Endodermal cell (in vitro differentiated cells): Measurements from ENCODE around the gene ZNF750. TPM values are rescaled to one million over a fixed set of nuclear protein-coding genes. Genes with fewer than 3 reads are reported as not detected.

Experiments
- DNase-seq: peaks from one replicate; pipeline ENCODE4 v3.0.0-alpha.2; 2017
- H3K27ac ChIP-seq: 2 replicates; pipeline ENCODE4 v1.5.1; 2013; ENCODE audit warnings: mild to moderate bottlenecking, low read depth, low read length, moderate library complexity
- H3K27me3 ChIP-seq: 2 replicates; pipeline ENCODE4 v1.6.1; 2013; ENCODE audit warnings: mild to moderate bottlenecking, low read length, moderate library complexity; ENCODE audit not compliant: insufficient read depth, control insufficient read depth, poor library complexity, severe bottlenecking
- H3K36me3 ChIP-seq: 2 replicates; pipeline ENCODE4 v1.7.0; 2013; ENCODE audit warnings: mild to moderate bottlenecking, low read length, moderate library complexity; ENCODE audit not compliant: control insufficient read depth, insufficient read depth
- H3K4me1 ChIP-seq: one replicate; pipeline ENCODE4 v1.7.0; 2013; ENCODE audit warnings: low read length; ENCODE audit not compliant: control insufficient read depth, insufficient read depth
- H3K4me3 ChIP-seq: 2 replicates; pipeline ENCODE4 v1.5.1; 2013; ENCODE audit warnings: mild to moderate bottlenecking, low read length, moderate library complexity
- H3K9ac ChIP-seq: 2 replicates; pipeline ENCODE4 v1.6.1; 2013; ENCODE audit warnings: mild to moderate bottlenecking, low read length, moderate library complexity; ENCODE audit not compliant: poor library complexity, severe bottlenecking; ENCODE audit errors: extremely low read depth
- H3K9me3 ChIP-seq: 2 replicates; pipeline ENCODE4 v1.6.1; 2013; ENCODE audit warnings: mild to moderate bottlenecking, low read length, moderate library complexity; ENCODE audit not compliant: control insufficient read depth
- H3K27ac Mint-ChIP-seq: 2 replicates; pipeline ENCODE4 v1.8.0; 2020; ENCODE audit warnings: mixed read lengths
- H3K27me3 Mint-ChIP-seq: 2 replicates; pipeline ENCODE4 v1.8.0; 2021; ENCODE audit warnings: mild to moderate bottlenecking, mixed read lengths; ENCODE audit not compliant: insufficient read depth
- H3K36me3 Mint-ChIP-seq: 2 replicates; pipeline ENCODE4 v1.8.0; 2020; ENCODE audit warnings: low read depth, mixed read lengths
- H3K4me1 Mint-ChIP-seq: 2 replicates; pipeline ENCODE4 v1.8.0; 2020; ENCODE audit warnings: mixed read lengths
- H3K4me3 Mint-ChIP-seq: 2 replicates; pipeline ENCODE4 v1.8.0; 2020; ENCODE audit warnings: mild to moderate bottlenecking, moderate library complexity, mixed read lengths
- H3K9me3 Mint-ChIP-seq: 2 replicates; pipeline ENCODE4 v1.8.0; 2020; ENCODE audit warnings: mild to moderate bottlenecking, mixed read lengths
- CTCF ChIP-seq: fragments of 200-600 bp; sonication (generic); conservative IDR thresholded peaks from 2 replicates; pipeline ENCODE4 v1.5.0; 2021; ENCODE audit warnings: antibody characterized with exemption, mild to moderate bottlenecking
- WGBS, 2 experiments: methylation state at CpG; one replicate each; pipeline versions ENCODE4 v1.1.5 to v1.1.7; 2013; ENCODE audit warnings: missing lambda C conversion rate in 2 of 2, mixed read lengths in 1 of 2; ENCODE audit not compliant: insufficient coverage in 1 of 2, insufficient read length in 1 of 2; 5-methylcytosine and 5-hydroxymethylcytosine counted together
- total RNA-seq, 2 donors: library from RNA; stranded (reverse); fragmentation: NEBNext Ultra II Directional in 1 of 2; extraction: Animal tissue kit (Norgen Biotek cat#: 25700) in 1 of 2; gene quantifications; 2 replicates in 1 of 2; 3 replicates in 1 of 2; pipeline ENCODE4 v1.2.1, GENCODE V29; 2021

ZNF750 gene
- total RNA-seq, 2 donors from 2014 or later: not detected

DNA sequence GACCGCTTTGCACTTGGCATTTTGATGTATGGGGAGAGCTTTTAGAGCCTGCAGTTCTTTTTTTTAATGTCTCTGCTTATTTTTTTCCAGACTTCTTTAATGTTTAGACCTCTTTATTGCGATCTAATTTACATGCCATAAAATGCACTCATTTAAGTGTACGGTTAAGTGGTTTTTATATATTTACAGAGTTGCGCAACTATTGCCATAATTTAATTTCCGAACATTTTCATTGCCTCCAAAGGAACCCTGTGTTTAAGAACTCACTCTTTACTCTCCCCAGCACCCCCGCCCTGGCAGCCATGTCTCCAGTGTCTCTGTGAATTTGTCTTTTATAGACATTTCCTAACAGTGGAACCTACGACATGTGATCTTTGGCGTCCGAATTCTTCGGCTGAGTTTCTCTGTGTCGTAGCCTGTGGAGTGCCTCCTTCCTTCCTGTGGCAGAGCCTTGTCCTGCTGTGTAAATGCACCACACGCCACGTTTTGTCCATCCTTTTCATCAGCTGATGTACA lies 24.0 kb downstream of the ZNF750 start:
- no peak overlapping the region for H3K9ac ChIP-seq
- WGBS, 2 experiments: 94 to 96% methylated on average over 13 of the region's 13 CpGs
- no peaks in the 10 kb centered on the region for H3K4me1 ChIP-seq
- no peak overlapping the region for H3K4me3 Mint-ChIP-seq
- H3K27me3 Mint-ChIP-seq: no peaks in the 10 kb centered on the region
- no peak overlapping the region for H3K4me3 ChIP-seq
- peaks cover 53% of the 10 kb centered on the region for H3K36me3 ChIP-seq
- H3K9me3 Mint-ChIP-seq: peaks cover 19% of the 10 kb centered on the region
- no peak for DNase-seq
- no peaks in the 10 kb centered on the region for H3K4me1 Mint-ChIP-seq
- no peak for TF ChIP-seq CTCF
- no peak overlapping the region for H3K27ac ChIP-seq
- no peaks in the 10 kb centered on the region for H3K27me3 ChIP-seq
- peaks cover 18% of the 10 kb centered on the region for H3K9me3 ChIP-seq
- no peak overlapping the region for H3K27ac Mint-ChIP-seq
- peaks cover 76% of the 10 kb centered on the region for H3K36me3 Mint-ChIP-seq

DNA sequence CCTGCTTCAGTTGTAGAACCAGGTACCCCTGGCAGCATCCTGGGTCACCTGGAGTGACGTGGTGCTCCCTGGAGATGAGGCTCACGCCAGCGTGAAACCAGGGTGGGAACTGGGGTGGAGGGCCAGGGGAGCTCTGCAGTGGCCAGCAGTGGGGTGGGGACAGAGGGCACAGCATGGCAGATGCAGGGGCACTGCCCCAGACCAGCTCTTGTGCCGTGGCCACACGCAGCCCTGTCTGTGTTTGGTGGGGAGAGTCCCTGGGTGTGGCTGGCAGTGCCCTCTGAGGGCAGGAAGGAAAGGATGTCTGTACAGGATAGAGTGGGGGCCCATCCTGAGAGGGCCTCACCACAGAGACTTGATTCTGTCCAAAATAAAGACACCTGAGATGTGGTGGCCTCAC lies 24.5 kb downstream of the ZNF750 start:
- Mint-ChIP-seq H3K4me3 (no peak overlapping the region), H3K27me3 (no peaks in the 10 kb centered on the region), H3K36me3 (peaks cover 75% of the 10 kb centered on the region), H3K9me3 (peaks cover 16% of the 10 kb centered on the region), H3K27ac (no peak overlapping the region), H3K4me1 (no peaks in the 10 kb centered on the region)
- Histone ChIP-seq H3K4me3 (no peak overlapping the region), H3K4me1 (no peaks in the 10 kb centered on the region), H3K27ac (no peak overlapping the region), H3K9ac (no peak overlapping the region), H3K36me3 (peaks cover 53% of the 10 kb centered on the region), H3K9me3 (peaks cover 13% of the 10 kb centered on the region), H3K27me3 (no peaks in the 10 kb centered on the region)
- WGBS, 2 experiments: 98 to 100% methylated on average over 1 to 5 of the region's 5 CpGs
- TF ChIP-seq CTCF: no peak
- no peak for DNase-seq

DNA sequence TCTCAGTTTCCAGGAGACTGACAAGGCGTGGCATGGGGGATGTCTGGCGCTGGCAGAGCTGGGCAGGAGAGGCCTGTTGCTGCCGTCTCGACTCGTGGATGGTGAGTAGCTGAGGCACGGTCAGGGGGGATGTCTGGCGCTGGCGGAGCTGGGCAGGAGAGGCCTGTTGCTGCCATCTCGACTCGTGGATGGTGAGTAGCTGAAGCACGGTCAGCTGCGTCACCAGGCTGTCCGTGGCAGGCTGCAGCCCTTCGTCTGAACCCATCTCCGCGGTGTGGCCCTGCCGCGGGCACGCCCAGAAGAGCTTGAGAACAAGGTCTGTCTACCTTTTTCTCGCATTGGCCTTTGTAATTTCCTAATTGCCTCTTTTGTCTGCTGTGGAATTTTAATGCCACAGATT lies 25.0 kb downstream of the ZNF750 start:
- 96 to 98% methylated on average over 20 of the region's 20 CpGs for WGBS, 2 experiments

More for the DNA sequence above, 25.0 kb downstream of the ZNF750 start:
- Mint-ChIP-seq H3K27me3 (no peaks in the 10 kb centered on the region), H3K9me3 (peaks cover 11% of the 10 kb centered on the region), H3K27ac (no peak overlapping the region), H3K4me1 (no peaks in the 10 kb centered on the region), H3K36me3 (peaks cover 73% of the 10 kb centered on the region), H3K4me3 (no peak overlapping the region)
- H3K4me1 ChIP-seq: no peaks in the 10 kb centered on the region
- peaks cover 9% of the 10 kb centered on the region for H3K9me3 ChIP-seq
- no peak overlapping the region for H3K27ac ChIP-seq
- no peaks in the 10 kb centered on the region for H3K27me3 ChIP-seq
- no peak for DNase-seq
- peaks cover 49% of the 10 kb centered on the region for H3K36me3 ChIP-seq
- no peak for TF ChIP-seq CTCF
- H3K4me3 ChIP-seq: no peak overlapping the region
- no peak overlapping the region for H3K9ac ChIP-seq
